WTC11 (cell line): Measurements from ENCODE around the gene RHBDL1. TPM values are rescaled to one million over a fixed set of nuclear protein-coding genes. Genes with fewer than 3 reads are reported as not detected.

ENCODE experiments used
- ATAC-seq: fragments of 200-7000 bp; cut with Tn5 transposase; 2 replicates; pipeline ENCODE4 v1.10.0; 2021; ENCODE audit warnings: mild to moderate bottlenecking, moderate library complexity
- CTCF ChIA-PET: fragments of 300-600 bp; sonication (Branson Sonifier 250); formaldehyde crosslinking; loops from one replicate; lab custom pipeline; 2021; ENCODE audit warnings: antibody characterized with exemption; lab: Charles Lee
- POLR2A ChIA-PET: fragments of 350-600 bp; sonication (Branson Sonifier 250); formaldehyde crosslinking; loops from one replicate; lab custom pipeline; 2021; ENCODE audit warnings: antibody characterized with exemption; lab: Charles Lee
- DNase-seq: peaks from one replicate; pipeline ENCODE4 v3.0.0; 2021; ENCODE audit warnings: low spot score
- H3K27ac Mint-ChIP-seq: 2 replicates; pipeline ENCODE4 v1.8.0; 2021; ENCODE audit warnings: mixed read lengths
- H3K27me3 Mint-ChIP-seq: 2 replicates; pipeline ENCODE4 v1.8.0; 2021; ENCODE audit warnings: low read depth, mild to moderate bottlenecking, moderate library complexity, mixed read lengths
- H3K36me3 Mint-ChIP-seq: 2 replicates; pipeline ENCODE4 v1.8.0; 2021; ENCODE audit warnings: mixed read lengths
- H3K4me1 Mint-ChIP-seq: 2 replicates; pipeline ENCODE4 v1.8.0; 2022; ENCODE audit warnings: mixed read lengths
- H3K4me3 Mint-ChIP-seq: 2 replicates; pipeline ENCODE4 v1.8.0; 2021; ENCODE audit warnings: mild to moderate bottlenecking, moderate library complexity, mixed read lengths
- H3K9me3 Mint-ChIP-seq: 2 replicates; pipeline ENCODE4 v1.8.0; 2021; ENCODE audit warnings: mixed read lengths
- FOXP4 ChIP-seq: sonication (generic); formaldehyde crosslinking; IDR thresholded peaks from 2 replicates; pipeline ENCODE4 v1.8.0; 2022; ENCODE audit warnings: mild to moderate bottlenecking, missing genetic modification reagents
- MYBL2 ChIP-seq: sonication (generic); formaldehyde crosslinking; IDR thresholded peaks from 2 replicates; pipeline ENCODE4 v1.8.1; 2023; ENCODE audit warnings: mild to moderate bottlenecking, moderate library complexity, missing genetic modification reagents
- SMAD4 ChIP-seq: sonication (generic); formaldehyde crosslinking; IDR thresholded peaks from 2 replicates; pipeline ENCODE4 v1.8.0; 2022; ENCODE audit warnings: mild to moderate bottlenecking, missing genetic modification reagents
- SOX15 ChIP-seq: fragments of 250-450 bp; sonication (Bioruptor Pico); IDR thresholded peaks from 2 replicates; pipeline ENCODE4 v1.9.0; 2021; ENCODE audit warnings: mild to moderate bottlenecking
- TP53 ChIP-seq: sonication (generic); formaldehyde crosslinking; IDR thresholded peaks from 2 replicates; pipeline ENCODE4 v1.8.1; 2023; ENCODE audit warnings: mild to moderate bottlenecking, missing genetic modification reagents
- USF2 ChIP-seq: sonication (generic); formaldehyde crosslinking; IDR thresholded peaks from 2 replicates; pipeline ENCODE4 v1.8.1; 2023; ENCODE audit warnings: mild to moderate bottlenecking, missing genetic modification reagents, moderate library complexity
- ZBTB21 ChIP-seq: sonication (generic); formaldehyde crosslinking; IDR thresholded peaks from 2 replicates; pipeline ENCODE4 v1.8.1; 2023; ENCODE audit warnings: mild to moderate bottlenecking, missing genetic modification reagents, borderline replicate concordance
- ZNF425 ChIP-seq: fragments of 250-450 bp; sonication (Bioruptor Pico); conservative IDR thresholded peaks from 2 replicates; pipeline ENCODE4 v1.9.0; 2021; ENCODE audit warnings: mild to moderate bottlenecking
- total RNA-seq: library from RNA; stranded (reverse); gene quantifications from 3 replicates; pipeline ENCODE4 v1.2.3, GENCODE V29; 2021
- TF ChIP-seq, protein P1 (sequence below): fragments of 250-450 bp; sonication (Bioruptor Pico); IDR thresholded peaks from 2 replicates; pipeline ENCODE4 v2.1.2; 2022; ENCODE audit warnings: mild to moderate bottlenecking, moderate library complexity
- TF ChIP-seq, protein P2 (sequence below): sonication (generic); formaldehyde crosslinking; IDR thresholded peaks from 2 replicates; pipeline ENCODE4 v1.8.0; 2022; ENCODE audit warnings: mild to moderate bottlenecking, missing genetic modification reagents
- TF ChIP-seq, protein P3 (sequence below): sonication (generic); formaldehyde crosslinking; IDR thresholded peaks from 2 replicates; pipeline ENCODE4 v1.8.0; 2023; ENCODE audit warnings: mild to moderate bottlenecking, missing genetic modification reagents
- TF ChIP-seq, protein P4 (sequence below): sonication (generic); formaldehyde crosslinking; IDR thresholded peaks from 2 replicates; pipeline ENCODE4 v1.8.0; 2022; ENCODE audit warnings: mild to moderate bottlenecking, missing genetic modification reagents
- TF ChIP-seq, protein P5 (sequence below): sonication (generic); formaldehyde crosslinking; IDR thresholded peaks from 2 replicates; pipeline ENCODE4 v1.8.0; 2022; ENCODE audit warnings: missing genetic modification reagents

The RHBDL1 gene
- total RNA-seq, 1 experiment from 2014 or later: 8.2 TPM

DNA sequence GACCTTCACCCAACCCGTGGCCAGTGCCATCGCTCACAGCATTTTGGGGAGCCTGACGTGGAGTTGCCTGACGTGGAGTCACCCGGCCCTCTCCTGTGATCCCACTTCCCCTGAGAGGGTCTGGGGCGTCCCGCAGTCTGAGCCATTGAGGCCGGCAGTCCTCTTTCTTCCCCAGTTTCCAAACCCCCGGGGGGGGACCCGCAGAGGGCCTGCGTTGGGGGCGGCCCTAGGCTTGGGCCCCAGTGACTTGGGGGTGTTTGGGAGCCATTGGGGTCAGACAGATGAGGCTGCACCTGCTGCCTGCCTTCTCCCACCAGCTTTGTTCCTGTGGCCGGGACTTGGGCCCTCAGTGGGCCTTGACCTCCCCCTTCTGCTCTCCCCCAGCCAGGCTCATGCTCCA is 5.8 kb upstream of the RHBDL1 start (continued):
- TF ChIP-seq FOXP4 (CRISPR knock-in tag) (no peak), SMAD4 (CRISPR knock-in tag) (no peak), SOX15 (CRISPR knock-in tag) (no peak), USF2 (CRISPR knock-in tag) (no peak)
- TF ChIP-seq, protein P1, sequence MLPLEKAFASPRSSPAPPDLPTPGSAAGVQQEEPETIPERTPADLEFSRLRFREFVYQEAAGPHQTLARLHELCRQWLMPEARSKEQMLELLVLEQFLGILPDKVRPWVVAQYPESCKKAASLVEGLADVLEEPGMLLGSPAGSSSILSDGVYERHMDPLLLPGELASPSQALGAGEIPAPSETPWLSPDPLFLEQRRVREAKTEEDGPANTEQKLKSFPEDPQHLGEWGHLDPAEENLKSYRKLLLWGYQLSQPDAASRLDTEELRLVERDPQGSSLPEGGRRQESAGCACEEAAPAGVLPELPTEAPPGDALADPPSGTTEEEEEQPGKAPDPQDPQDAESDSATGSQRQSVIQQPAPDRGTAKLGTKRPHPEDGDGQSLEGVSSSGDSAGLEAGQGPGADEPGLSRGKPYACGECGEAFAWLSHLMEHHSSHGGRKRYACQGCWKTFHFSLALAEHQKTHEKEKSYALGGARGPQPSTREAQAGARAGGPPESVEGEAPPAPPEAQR (CRISPR knock-in tag): no peak
- TF ChIP-seq, protein P2, sequence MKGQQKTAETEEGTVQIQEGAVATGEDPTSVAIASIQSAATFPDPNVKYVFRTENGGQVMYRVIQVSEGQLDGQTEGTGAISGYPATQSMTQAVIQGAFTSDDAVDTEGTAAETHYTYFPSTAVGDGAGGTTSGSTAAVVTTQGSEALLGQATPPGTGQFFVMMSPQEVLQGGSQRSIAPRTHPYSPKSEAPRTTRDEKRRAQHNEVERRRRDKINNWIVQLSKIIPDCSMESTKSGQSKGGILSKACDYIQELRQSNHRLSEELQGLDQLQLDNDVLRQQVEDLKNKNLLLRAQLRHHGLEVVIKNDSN (CRISPR knock-in tag): no peak
- TF ChIP-seq, protein P3, sequence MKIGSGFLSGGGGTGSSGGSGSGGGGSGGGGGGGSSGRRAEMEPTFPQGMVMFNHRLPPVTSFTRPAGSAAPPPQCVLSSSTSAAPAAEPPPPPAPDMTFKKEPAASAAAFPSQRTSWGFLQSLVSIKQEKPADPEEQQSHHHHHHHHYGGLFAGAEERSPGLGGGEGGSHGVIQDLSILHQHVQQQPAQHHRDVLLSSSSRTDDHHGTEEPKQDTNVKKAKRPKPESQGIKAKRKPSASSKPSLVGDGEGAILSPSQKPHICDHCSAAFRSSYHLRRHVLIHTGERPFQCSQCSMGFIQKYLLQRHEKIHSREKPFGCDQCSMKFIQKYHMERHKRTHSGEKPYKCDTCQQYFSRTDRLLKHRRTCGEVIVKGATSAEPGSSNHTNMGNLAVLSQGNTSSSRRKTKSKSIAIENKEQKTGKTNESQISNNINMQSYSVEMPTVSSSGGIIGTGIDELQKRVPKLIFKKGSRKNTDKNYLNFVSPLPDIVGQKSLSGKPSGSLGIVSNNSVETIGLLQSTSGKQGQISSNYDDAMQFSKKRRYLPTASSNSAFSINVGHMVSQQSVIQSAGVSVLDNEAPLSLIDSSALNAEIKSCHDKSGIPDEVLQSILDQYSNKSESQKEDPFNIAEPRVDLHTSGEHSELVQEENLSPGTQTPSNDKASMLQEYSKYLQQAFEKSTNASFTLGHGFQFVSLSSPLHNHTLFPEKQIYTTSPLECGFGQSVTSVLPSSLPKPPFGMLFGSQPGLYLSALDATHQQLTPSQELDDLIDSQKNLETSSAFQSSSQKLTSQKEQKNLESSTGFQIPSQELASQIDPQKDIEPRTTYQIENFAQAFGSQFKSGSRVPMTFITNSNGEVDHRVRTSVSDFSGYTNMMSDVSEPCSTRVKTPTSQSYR: no peak
- TF ChIP-seq, protein P4, sequence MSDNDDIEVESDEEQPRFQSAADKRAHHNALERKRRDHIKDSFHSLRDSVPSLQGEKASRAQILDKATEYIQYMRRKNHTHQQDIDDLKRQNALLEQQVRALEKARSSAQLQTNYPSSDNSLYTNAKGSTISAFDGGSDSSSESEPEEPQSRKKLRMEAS (CRISPR knock-in tag): no peak
- TF ChIP-seq, all 79 proteins: peak for 0

GRCh38 chr16:670485-671352 is 4.8 kb upstream of the RHBDL1 start:
- TF ChIP-seq SOX15 (CRISPR knock-in tag) (no peak), ZBTB21 (CRISPR knock-in tag) (no peak), MYBL2 (CRISPR knock-in tag) (no peak), ZNF425 (CRISPR knock-in tag) (no peak), TP53 (CRISPR knock-in tag) (no peak)
- TF ChIP-seq, protein P5, sequence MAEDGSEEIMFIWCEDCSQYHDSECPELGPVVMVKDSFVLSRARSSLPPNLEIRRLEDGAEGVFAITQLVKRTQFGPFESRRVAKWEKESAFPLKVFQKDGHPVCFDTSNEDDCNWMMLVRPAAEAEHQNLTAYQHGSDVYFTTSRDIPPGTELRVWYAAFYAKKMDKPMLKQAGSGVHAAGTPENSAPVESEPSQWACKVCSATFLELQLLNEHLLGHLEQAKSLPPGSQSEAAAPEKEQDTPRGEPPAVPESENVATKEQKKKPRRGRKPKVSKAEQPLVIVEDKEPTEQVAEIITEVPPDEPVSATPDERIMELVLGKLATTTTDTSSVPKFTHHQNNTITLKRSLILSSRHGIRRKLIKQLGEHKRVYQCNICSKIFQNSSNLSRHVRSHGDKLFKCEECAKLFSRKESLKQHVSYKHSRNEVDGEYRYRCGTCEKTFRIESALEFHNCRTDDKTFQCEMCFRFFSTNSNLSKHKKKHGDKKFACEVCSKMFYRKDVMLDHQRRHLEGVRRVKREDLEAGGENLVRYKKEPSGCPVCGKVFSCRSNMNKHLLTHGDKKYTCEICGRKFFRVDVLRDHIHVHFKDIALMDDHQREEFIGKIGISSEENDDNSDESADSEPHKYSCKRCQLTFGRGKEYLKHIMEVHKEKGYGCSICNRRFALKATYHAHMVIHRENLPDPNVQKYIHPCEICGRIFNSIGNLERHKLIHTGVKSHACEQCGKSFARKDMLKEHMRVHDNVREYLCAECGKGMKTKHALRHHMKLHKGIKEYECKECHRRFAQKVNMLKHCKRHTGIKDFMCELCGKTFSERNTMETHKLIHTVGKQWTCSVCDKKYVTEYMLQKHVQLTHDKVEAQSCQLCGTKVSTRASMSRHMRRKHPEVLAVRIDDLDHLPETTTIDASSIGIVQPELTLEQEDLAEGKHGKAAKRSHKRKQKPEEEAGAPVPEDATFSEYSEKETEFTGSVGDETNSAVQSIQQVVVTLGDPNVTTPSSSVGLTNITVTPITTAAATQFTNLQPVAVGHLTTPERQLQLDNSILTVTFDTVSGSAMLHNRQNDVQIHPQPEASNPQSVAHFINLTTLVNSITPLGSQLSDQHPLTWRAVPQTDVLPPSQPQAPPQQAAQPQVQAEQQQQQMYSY: 0 out of 2 replicates have a peak, but pooled peaks have one; percentile 15
- TF ChIP-seq, all 79 proteins: peak for 1
- peaks cover 11% of the 10 kb centered on the region for H3K36me3 Mint-ChIP-seq
- ChIA-PET CTCF (interaction anchor here (1.4 kb wide), 1 partner anchor 22 kb away, joined by 3 read pairs; no protein-coding TSS in a partner anchor), POLR2A (no interaction called here)
- no peaks in the 10 kb centered on the region for H3K27me3 Mint-ChIP-seq
- H3K4me1 Mint-ChIP-seq: peaks cover 7% of the 10 kb centered on the region
- DNase-seq (no peak), ATAC-seq (no peak)
- no peak overlapping the region for H3K27ac Mint-ChIP-seq
- no peak overlapping the region for H3K4me3 Mint-ChIP-seq
- H3K9me3 Mint-ChIP-seq: no peaks in the 10 kb centered on the region
